Kidney epithelial cell (primary cell): ENCODE measurements around the gene FXYD1. TPM values are rescaled to one million over a fixed set of nuclear protein-coding genes. Genes with fewer than 3 reads are reported as not detected.

ENCODE experiments used
- DNase-seq: peaks from one replicate; pipeline ENCODE4 v3.0.0-alpha.2; 2010; ENCODE audit warnings: low read depth
- H3K27me3 ChIP-seq: 2 replicates; pipeline ENCODE4 v1.6.0; 2011; ENCODE audit warnings: low read length; ENCODE audit not compliant: control insufficient read depth, insufficient read depth
- H3K36me3 ChIP-seq: 2 replicates; pipeline ENCODE4 v1.5.1; 2011; ENCODE audit warnings: low read length; ENCODE audit not compliant: control insufficient read depth, insufficient read depth
- H3K4me3 ChIP-seq: 2 replicates; pipeline ENCODE4 v1.5.1; 2011; ENCODE audit warnings: low read depth, mild to moderate bottlenecking, control low read depth, low read length
- total RNA-seq: library from RNA; depleted of rRNA; stranded (reverse); fragments of >200 nt; gene quantifications from 2 replicates; pipeline ENCODE4 v1.2.3, GENCODE V29; 2015
- TF ChIP-seq, protein P1 (sequence below): IDR thresholded peaks from 2 replicates; pipeline ENCODE4 v1.5.1; 2011; ENCODE audit warnings: mild to moderate bottlenecking, moderate library complexity, low read length, control low read depth, inconsistent platforms; ENCODE audit not compliant: insufficient read depth, poor library complexity, severe bottlenecking

Gene FXYD1
- total RNA-seq, 1 donor from 2014 or later: not detected

DNA sequence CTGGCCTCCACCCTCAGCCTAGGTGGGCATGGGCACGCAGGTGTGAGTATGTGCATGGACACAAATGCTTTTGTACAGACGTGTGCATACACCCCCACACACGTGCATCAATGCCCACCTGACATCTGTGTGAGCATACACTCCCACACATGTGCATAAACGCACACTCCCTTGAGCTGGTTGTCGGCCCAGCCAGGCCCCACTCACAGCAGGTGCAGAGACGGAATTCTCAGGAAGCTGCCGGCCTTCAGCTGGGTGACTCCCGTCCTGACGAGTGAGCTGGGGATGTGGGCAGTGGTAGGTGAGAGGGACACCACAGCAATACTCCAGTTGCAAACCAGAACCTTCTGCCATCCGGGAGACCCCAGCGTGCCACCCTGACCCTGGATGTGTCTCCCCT is 4.8 kb upstream of the FXYD1 start:
- Histone ChIP-seq H3K27me3 (peaks cover 33% of the 10 kb centered on the region), H3K4me3 (no peak overlapping the region), H3K36me3 (no peaks in the 10 kb centered on the region)
- DNase-seq: no peak
- TF ChIP-seq, protein P1, sequence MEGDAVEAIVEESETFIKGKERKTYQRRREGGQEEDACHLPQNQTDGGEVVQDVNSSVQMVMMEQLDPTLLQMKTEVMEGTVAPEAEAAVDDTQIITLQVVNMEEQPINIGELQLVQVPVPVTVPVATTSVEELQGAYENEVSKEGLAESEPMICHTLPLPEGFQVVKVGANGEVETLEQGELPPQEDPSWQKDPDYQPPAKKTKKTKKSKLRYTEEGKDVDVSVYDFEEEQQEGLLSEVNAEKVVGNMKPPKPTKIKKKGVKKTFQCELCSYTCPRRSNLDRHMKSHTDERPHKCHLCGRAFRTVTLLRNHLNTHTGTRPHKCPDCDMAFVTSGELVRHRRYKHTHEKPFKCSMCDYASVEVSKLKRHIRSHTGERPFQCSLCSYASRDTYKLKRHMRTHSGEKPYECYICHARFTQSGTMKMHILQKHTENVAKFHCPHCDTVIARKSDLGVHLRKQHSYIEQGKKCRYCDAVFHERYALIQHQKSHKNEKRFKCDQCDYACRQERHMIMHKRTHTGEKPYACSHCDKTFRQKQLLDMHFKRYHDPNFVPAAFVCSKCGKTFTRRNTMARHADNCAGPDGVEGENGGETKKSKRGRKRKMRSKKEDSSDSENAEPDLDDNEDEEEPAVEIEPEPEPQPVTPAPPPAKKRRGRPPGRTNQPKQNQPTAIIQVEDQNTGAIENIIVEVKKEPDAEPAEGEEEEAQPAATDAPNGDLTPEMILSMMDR: no peak

DNA sequence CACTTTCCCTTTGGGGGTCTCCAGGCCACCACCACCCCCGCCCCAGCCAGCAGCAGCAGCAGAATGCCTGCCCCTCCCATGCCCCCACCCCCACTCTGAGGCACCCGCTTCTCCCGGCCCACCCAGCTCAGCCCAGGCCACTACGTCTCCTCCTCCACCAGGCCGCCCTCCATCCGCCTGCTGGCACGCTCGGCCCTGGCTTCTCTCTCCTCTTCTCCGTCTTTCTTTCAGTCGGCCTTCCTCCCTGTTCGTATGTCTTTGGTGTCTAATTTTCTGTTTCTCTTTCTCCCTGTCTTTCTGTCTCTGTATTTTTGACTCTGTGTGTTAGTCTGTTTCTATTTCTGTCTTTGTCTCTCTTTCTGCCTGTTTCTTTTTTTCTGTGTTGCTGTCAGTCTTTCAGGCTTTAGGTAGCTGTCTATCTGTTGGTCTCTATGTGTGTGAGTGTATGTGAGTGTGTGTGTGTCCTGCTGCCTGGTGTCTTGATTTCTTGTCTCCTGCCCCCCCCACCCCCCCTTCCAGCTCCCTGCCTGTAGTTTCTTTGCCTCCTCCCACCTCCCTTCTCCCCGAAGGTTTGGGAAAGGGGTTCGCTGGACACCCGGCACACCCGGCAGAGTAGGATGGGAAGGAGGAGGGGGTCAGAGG is 3.9 kb upstream of the FXYD1 start, which contains the start of gene LGI4:
TSS of gene LGI4 (minus strand) at position 459 of the 642 bp plus-strand sequence. CDS start at position 80, 379 bp downstream.
- TF ChIP-seq, protein P1: no peak
- Histone ChIP-seq H3K27me3 (peaks cover 42% of the 10 kb centered on the region), H3K36me3 (no peaks in the 10 kb centered on the region), H3K4me3 (no peak within 1 kb of the TSS)
- DNase-seq: no peak

DNA sequence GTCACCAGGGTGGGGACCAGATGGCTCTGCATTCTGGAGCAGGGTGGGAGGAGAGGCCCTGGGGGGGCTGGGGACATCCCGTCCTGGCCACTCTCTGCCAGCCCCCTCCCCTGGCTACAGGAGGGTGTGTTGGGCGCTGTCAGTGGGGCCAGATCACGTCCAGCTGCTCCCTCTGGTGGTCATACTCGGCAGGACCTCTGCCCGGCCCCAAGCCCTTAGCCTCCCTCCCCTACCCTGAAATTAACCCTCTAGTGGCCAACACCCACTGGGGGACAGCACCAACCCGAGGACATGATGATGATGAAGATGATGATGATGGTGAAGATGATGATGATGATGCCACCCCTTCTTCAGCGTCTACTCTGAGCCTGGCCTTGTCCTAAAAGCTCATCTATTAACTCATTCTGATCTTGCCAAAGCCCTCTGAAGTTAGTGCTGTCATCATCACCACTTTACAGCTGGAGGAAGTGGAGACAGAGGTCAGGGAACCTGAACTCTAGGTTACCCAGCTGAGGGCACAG is 3.2 kb upstream of the FXYD1 start:
- peaks cover 49% of the 10 kb centered on the region for H3K27me3 ChIP-seq
- H3K4me3 ChIP-seq: no peak overlapping the region
- no peak for DNase-seq
- TF ChIP-seq, protein P1: peak; percentile 91
- H3K36me3 ChIP-seq: no peaks in the 10 kb centered on the region

DNA sequence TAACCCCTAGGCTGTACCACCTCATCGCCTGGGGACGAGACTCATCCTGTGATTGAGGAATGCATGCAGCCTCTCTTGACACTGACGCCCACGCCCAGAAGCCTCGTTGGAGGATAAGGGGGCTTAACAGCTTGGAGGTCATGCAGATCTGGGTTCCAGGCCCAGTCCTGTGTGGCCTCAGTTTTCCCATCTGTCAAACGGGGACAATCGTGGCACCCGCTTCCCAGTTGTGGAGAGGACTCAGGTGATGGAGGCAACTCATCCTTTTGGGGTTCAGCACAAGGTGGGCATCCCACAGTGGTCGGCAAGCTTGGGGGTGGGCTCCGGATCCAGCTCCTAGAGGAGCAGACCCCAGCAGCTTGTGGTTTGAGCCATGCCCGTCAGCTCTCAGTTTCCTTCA is 2.4 kb upstream of the FXYD1 start:
- TF ChIP-seq, protein P1: no peak
- Histone ChIP-seq H3K4me3 (no peak overlapping the region), H3K27me3 (peaks cover 53% of the 10 kb centered on the region), H3K36me3 (no peaks in the 10 kb centered on the region)
- DNase-seq: no peak

DNA sequence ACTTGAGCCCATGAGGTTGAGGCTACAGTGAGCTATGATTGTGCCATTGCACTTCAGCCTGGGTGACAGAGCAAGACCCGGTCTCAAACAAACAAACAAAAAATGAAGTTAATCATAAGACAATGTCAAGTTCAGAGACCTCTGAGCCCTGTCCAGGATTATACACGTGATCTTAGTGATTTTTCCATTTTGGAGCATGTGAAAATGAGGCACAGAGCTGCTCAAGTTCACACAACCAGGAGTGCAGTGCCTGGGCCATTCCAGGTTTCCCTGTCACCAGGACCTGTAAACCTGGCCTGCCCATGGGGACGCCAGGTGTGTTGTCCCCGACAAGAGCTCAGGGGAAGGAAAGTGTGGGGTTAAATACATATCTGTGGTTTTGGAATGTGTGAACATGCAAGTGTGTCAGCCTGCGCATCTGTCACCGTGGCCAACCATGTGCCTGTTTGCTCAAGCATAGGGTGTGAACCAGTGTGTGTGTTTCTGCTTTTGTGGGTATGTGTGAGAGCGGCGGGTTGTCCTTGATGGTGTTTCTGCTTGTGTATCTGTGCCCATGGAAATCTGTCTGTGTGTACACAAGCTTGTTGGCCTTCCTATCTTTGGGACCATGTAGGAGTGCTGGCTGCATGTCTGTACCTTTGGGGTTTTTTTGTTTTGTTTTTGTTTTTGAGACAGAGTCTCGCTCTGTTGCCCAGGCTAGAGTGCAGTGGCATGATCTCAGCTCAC is 1.5 kb upstream of the FXYD1 start:
- TF ChIP-seq, protein P1: no peak
- H3K36me3 ChIP-seq: no peaks in the 10 kb centered on the region
- H3K27me3 ChIP-seq: peaks cover 60% of the 10 kb centered on the region
- H3K4me3 ChIP-seq: no peak overlapping the region
- DNase-seq: no peak
